Esophagus (tissue), 2 donors: ENCODE data around the gene HTR1B. TPM values are rescaled to one million over a fixed set of nuclear protein-coding genes. Genes with fewer than 3 reads are reported as not detected.

Experiments used
- H3K27ac ChIP-seq, 2 donors: one replicate each; pipeline ENCODE4 v1.5.1; 2013; ENCODE audit warnings: low read depth in 2 of 2, mild to moderate bottlenecking in 2 of 2, inconsistent platforms in 1 of 2, low read length in 1 of 2, moderate library complexity in 1 of 2
- H3K27me3 ChIP-seq, 2 donors: one replicate each; pipeline ENCODE4 v1.6.1; 2013; ENCODE audit warnings: low read length in 2 of 2, control low read depth in 1 of 2, mild to moderate bottlenecking in 1 of 2; ENCODE audit not compliant: insufficient read depth in 2 of 2, control insufficient read depth in 1 of 2
- H3K36me3 ChIP-seq, 2 donors: one replicate each; pipeline ENCODE4 v1.6.1; 2013; ENCODE audit warnings: low read length in 1 of 2; ENCODE audit not compliant: control insufficient read depth in 2 of 2, insufficient read depth in 2 of 2
- H3K4me1 ChIP-seq, 2 donors: one replicate each; pipeline ENCODE4 v1.6.1; 2013; ENCODE audit warnings: low read length in 1 of 2; ENCODE audit not compliant: control insufficient read depth in 2 of 2, insufficient read depth in 2 of 2
- H3K4me3 ChIP-seq, 2 donors: one replicate each; pipeline ENCODE4 v1.5.1; 2013; ENCODE audit warnings: low read length in 2 of 2, mild to moderate bottlenecking in 2 of 2, low read depth in 1 of 2, moderate library complexity in 1 of 2
- H3K9me3 ChIP-seq, 2 donors: one replicate each; pipeline ENCODE4 v1.6.1; 2013; ENCODE audit warnings: mild to moderate bottlenecking in 2 of 2, low read depth in 1 of 2, low read length in 1 of 2, moderate library complexity in 1 of 2; ENCODE audit not compliant: control insufficient read depth in 2 of 2, insufficient read depth in 1 of 2
- WGBS, 2 donors: extraction: QIAGEN DNeasy Blood & Tissue Kit; methylation state at CpG; one replicate each; pipeline ENCODE4 v1.1.7; 2013; 5-methylcytosine and 5-hydroxymethylcytosine counted together
- polyA plus RNA-seq, 2 donors: library from polyadenylated mRNA; stranded (reverse); fragments of 200-250 nt; gene quantifications; one replicate each; pipeline ENCODE4 v1.2.3, GENCODE V29; 2013
- donor health status: healthy with polysubstance abuse.
- donor health status: Bipolar disorder and iron deficiency.

Gene HTR1B
- polyA plus RNA-seq, 2 donors: 0.02 to 0.04 TPM

DNA sequence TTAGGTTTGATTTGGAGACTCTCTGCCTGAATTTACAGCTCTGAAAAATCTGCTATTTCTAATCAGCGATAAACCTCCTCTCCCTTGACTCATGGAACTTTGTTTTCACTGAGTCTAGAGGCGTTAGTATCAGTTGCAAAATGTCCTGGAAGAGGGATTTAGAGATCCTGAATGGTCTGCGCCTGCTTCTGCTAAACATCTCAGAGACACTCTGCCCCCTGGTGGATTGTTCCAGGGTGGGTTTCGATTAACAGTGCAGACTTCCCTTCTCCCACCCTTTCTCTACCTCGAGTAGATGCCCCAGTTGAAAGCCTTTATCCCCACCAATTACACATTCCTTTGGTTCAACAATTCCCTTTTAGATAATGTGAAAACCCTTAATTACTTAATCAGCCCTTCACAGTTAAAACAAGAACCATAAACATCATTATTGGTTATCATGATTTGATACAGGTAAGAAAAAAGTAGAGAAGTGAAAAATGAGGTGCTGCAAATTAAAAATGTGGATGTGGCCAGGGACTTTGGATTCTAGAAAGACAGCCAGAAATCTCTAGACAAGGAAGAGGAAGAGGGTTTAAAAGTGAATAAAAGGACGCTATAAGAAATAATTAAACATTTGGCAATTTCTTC is 5.5 kb downstream of the HTR1B start:
- Histone ChIP-seq H3K27ac (no peak overlapping the region), H3K9me3 (peaks cover 0 to 3% of the 10 kb centered on the region in 2 donors), H3K27me3 (peaks cover 0 to 2% of the 10 kb centered on the region in 2 donors), H3K4me3 (no peak overlapping the region), H3K36me3 (no peaks in the 10 kb centered on the region), H3K4me1 (peaks cover 0 to 3% of the 10 kb centered on the region in 2 donors)
- WGBS, 2 donors: 15 to 17% methylated on average over 6 of the region's 6 CpGs

DNA sequence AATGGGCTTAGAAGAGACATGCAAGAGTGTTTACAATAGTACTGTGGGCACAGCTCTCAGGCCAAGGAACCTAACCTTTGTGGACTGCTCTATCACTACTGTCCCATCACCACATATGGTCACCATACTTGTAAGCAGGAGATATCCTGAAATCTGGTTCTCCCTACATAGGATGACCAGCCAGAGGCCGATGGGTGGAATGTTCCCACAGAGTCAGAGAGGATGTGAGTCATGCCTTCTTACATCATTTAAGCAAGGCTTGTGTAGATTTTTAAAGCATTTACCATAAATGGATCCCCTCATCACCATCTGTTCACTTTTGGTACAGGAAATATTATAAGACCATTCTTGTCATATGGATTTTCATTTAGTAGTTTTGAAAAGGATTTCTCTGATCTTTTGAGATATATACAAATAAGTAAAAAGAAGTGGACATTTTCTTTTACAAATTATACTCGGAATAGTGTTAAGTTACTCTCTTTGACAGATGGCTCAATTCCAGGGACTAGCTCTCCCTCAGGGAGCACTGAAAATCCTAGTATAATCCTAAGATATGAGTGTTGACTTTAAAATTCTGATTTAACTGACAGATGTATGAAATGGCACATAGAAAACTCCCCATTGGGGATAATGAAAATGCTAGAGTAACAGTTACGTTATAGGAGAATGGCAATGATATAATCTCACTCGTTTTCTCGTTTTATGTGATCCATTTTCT is 6.6 kb downstream of the HTR1B start:
- 48 to 59% methylated on average over 5 of the region's 5 CpGs for WGBS, 2 donors

DNA sequence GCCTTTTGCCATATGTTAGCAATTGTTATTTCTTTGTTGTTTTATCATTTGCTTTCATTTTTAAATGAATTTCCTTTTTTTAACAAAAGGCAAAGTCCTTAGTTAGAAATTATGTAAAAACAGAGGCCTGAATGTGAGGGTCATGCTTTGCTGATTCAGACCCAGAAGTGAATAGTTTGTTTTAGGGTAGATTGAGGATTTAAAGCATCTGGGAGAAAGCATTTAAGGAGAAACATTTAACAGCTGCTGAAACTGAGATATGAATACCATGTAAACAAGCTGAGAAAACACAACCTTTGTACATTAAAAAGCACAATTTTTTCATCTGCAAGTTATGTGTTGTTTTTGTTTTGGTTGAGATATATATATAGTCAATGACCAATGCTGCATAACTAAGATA is 8.0 kb downstream of the HTR1B start:
- Histone ChIP-seq H3K9me3 (no peaks in the 10 kb centered on the region), H3K4me3 (no peak overlapping the region), H3K36me3 (no peaks in the 10 kb centered on the region), H3K4me1 (no peaks in the 10 kb centered on the region), H3K27ac (no peak overlapping the region), H3K27me3 (no peaks in the 10 kb centered on the region)

More for the DNA sequence above, 6.6 kb downstream of the HTR1B start:
- Histone ChIP-seq H3K4me1 (no peaks in the 10 kb centered on the region), H3K4me3 (no peak overlapping the region), H3K36me3 (no peaks in the 10 kb centered on the region), H3K27ac (peak overlapping the region in 1 of 2 donors; percentile 15), H3K27me3 (no peaks in the 10 kb centered on the region), H3K9me3 (no peaks in the 10 kb centered on the region)

DNA sequence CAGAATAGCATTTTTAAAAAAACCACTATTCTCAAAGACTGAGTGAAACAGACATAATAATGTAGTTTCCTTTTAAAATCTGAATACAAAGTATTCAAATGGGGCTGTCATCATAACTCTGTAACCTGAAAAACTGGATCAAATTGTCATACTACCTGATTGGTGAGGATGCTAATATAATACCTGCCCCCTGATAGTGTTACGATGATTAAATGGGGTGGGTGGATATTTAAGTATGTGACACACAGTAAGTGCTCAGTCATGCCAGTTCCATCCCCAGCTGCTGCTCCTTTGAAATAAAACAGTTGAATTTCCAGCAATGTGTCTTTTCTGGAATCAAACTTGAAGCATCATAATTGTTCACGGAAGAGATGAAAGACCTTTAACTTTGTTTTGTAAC is 8.9 kb downstream of the HTR1B start:
- no peaks in the 10 kb centered on the region for H3K27me3 ChIP-seq
- no peak overlapping the region for H3K27ac ChIP-seq
- no peaks in the 10 kb centered on the region for H3K9me3 ChIP-seq
- no peaks in the 10 kb centered on the region for H3K36me3 ChIP-seq
- H3K4me3 ChIP-seq: no peak overlapping the region
- 50 to 71% methylated on average over 2 of the region's 2 CpGs for WGBS, 2 donors
- H3K4me1 ChIP-seq: no peaks in the 10 kb centered on the region

DNA sequence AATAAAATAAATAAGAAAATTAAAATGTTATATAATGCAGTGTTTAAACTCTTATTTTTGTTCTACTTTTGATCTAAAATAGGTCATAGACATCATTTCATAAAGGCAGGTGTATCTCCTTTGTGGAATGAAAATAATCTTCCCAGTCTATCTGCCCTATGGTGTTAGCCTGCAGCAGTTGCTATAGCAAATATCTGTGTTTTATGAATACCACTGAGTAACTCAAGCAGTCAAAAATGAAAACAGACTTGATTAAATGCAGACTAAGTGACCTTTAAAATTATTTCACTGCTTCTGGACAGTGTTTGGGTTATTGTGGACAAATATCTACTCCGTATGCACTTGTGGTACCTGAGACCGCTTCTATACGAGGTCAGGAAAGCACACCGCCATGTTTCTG is 11.8 kb downstream of the HTR1B start:
- Histone ChIP-seq H3K27ac (no peak overlapping the region), H3K9me3 (no peaks in the 10 kb centered on the region), H3K27me3 (no peaks in the 10 kb centered on the region), H3K36me3 (no peaks in the 10 kb centered on the region), H3K4me3 (no peak overlapping the region), H3K4me1 (no peaks in the 10 kb centered on the region)
- 92 to 94% methylated on average over 4 of the region's 4 CpGs for WGBS, 2 donors

DNA sequence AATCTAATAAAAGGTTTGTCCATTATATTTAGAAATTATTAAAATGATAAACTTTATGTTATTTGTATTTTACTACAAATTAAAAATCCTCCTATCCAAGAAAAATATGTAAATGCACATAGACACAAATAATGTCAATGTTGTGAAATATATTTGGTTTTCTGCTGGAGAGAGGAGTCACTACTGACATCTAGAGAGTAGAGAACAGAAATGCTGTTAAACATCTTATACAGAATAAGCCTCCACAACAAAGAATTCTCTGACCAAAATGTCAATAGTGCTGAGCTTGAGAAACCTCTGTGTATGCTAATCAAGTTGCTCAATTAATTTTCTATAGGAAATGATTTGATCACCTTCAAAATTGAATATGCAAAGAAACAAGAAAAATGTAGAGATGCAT is 12.4 kb downstream of the HTR1B start:
- Histone ChIP-seq H3K4me1 (no peaks in the 10 kb centered on the region), H3K27ac (no peak overlapping the region), H3K4me3 (no peak overlapping the region), H3K9me3 (no peaks in the 10 kb centered on the region), H3K27me3 (no peaks in the 10 kb centered on the region), H3K36me3 (no peaks in the 10 kb centered on the region)

DNA sequence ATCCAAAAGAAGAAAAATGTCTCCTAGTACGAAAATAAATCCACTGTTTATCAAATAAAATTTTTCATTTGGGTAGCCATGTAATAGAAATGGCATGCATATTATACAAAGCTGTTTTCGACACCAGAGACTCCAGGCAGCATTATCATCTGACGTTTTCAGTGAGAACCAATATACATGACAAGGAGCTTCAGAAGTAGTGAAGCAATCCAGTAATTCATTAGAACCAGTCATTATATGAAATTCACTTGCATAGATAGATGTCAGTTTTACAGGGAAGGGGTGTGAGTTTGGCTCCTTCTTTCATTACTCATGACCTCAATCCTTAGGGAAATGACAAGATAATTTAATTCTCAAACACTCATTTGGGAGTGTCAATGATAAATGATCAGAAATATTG is 14.7 kb downstream of the HTR1B start:
- Histone ChIP-seq H3K36me3 (no peaks in the 10 kb centered on the region), H3K9me3 (no peaks in the 10 kb centered on the region), H3K27me3 (no peaks in the 10 kb centered on the region), H3K4me3 (no peak overlapping the region), H3K4me1 (no peaks in the 10 kb centered on the region), H3K27ac (no peak overlapping the region)
- 43 to 57% methylated on average over 3 of the region's 3 CpGs for WGBS, 2 donors

DNA sequence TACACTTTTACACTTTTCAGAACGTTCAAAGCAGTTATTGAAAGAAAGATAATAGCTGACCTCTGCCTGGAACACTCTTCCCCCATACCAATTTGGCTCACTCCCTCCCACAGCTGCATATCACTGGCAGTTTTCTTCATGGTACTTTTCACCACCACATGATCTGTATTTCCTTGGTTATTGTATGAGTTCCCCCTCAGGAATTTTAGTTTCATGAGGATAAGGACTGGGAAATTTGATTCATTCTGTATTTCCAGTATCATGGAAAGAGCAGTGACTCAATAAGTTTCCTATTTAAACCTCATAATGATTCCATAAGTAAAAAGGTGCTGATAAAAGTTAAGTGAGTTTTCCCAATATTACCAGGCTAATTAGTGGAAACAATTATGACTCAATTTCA is 16.0 kb downstream of the HTR1B start:
- 14 to 17% methylated on average over 1 of the region's 1 CpG for WGBS, 2 donors
- H3K27ac ChIP-seq: no peak overlapping the region
- H3K9me3 ChIP-seq: no peaks in the 10 kb centered on the region
- no peaks in the 10 kb centered on the region for H3K4me1 ChIP-seq
- H3K36me3 ChIP-seq: no peaks in the 10 kb centered on the region
- H3K4me3 ChIP-seq: no peak overlapping the region
- H3K27me3 ChIP-seq: no peaks in the 10 kb centered on the region

DNA sequence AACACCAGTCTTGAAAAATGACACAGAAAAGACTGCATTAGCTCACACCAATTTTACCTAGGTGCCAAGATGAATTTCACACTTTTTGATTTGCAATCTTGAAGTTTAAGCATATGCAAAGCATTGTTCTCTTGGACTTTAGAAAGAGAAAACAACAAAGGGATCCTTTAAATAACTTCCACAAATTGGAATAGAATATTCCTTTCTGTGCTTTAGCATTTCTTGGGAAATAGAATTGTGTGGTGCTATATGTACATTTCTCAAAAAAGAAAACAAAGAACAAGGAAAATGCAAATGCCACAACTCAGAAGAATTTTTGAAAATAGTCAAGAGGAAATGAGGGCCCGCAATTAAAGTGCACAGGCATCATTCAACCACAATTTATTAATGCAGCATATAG is 17.0 kb downstream of the HTR1B start:
- WGBS, 2 donors: 87 to 94% methylated on average over 1 of the region's 1 CpG
- no peak overlapping the region for H3K27ac ChIP-seq
- no peaks in the 10 kb centered on the region for H3K4me1 ChIP-seq
- no peak overlapping the region for H3K4me3 ChIP-seq
- no peaks in the 10 kb centered on the region for H3K36me3 ChIP-seq
- H3K27me3 ChIP-seq: no peaks in the 10 kb centered on the region
- no peaks in the 10 kb centered on the region for H3K9me3 ChIP-seq

DNA sequence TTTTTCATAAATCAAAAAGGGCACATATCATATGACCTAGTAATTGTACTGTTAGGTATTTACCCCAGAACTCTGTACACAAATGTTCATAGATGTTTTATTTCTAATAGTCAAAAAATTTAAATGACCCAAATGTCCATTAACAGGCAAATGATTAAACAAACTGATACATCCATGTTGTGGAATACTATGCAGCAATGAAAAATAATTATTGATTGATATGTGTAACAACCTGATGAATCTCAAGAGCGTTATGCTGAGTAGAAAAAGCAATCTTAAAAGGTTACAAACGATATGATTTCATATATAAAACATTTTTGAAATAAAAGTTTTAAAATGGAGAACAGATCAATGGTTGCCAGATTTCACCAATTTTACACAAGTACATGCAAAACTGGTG is 18.1 kb downstream of the HTR1B start:
- no peaks in the 10 kb centered on the region for H3K9me3 ChIP-seq
- no peaks in the 10 kb centered on the region for H3K36me3 ChIP-seq
- no peaks in the 10 kb centered on the region for H3K27me3 ChIP-seq
- no peaks in the 10 kb centered on the region for H3K4me1 ChIP-seq
- H3K27ac ChIP-seq: no peak overlapping the region
- 57% methylated on average over 2 of the region's 2 CpGs for WGBS, 2 donors
- H3K4me3 ChIP-seq: no peak overlapping the region
